ENCODE measurements around the gene CIRBP.
A peak's percentile ranks its signal among the peaks of the same experiment; 100 is the strongest.

CIRBP gene

DNA sequence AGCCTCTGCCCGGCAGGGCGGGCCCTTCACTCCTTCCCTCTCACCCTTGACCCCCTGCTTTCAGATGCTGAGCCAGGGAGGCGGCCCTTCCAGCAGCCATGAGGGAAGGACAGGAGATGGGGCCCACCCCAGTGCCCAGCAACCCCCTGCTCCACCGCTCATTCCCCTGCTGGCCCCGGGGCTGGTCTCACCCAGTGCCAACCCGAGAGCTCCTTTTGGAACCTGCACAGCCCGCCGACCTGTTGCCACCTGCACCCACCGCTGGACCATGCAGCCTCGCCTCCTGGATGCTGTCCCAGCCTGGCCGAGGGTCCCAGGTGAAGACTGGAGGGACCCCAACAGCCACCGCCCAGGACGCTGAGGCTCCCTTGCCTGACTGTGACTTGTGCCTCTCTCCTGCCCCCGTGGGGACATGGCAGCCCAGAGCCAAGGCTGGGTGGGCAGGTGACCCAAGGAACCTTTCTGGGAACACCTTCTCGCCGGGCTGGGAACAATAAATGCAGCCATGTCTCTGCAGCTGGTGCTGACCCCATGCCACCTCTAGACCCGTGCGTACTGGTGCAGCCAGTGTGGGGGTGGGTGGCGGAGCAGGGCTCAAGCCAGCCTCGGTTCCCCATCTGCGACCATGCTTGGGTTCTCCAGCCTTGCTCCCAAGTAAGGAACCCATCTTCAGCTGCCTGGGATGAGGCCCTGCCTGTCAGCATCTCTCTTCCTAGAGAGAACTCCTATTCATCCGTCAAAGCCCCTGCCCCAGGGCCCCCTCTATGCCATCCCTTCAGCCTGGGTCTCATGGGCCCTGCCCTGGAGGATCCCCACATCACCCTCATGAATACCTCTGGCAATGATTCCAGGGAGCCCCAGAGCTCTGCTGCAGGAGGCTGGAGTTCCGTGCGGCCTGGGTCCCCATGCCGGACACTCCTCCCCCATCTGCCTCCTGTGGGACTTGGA is 9.9 kb downstream of the CIRBP start:
- DNase-seq (ENCODE audit: low read depth in 2 of 2), result no peak

DNA sequence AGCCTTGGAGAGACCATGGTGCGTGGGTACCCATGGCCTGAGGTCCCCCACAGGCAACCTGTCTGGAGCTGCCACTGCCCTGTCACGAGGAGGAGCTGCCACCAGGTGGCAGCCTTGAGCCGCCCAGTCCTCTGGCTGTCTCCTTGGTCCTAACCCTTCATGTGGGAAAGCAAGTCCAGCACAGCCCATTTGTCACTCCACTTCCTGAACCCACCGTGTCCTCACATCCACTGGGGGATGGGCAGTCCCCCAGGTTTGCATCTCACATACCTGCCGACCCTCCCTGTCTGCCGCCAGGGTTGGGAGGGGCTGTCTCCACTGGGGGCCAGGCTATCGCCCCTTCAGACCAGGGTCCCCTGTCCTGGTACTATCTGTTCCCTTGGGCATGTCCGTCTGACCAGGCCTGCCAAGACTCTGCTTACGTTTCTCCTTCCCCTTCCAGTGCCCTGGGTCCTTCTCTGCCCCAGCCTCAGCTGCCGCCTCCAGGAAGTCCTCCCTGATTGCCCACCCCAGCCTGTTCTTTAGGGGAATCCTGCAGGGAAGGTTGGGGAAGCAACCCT is 10.7 kb downstream of the CIRBP start:
- DNase-seq (ENCODE audit: low read depth in 2 of 2), result peak in 1 of 2 donors; percentile 73

DNA sequence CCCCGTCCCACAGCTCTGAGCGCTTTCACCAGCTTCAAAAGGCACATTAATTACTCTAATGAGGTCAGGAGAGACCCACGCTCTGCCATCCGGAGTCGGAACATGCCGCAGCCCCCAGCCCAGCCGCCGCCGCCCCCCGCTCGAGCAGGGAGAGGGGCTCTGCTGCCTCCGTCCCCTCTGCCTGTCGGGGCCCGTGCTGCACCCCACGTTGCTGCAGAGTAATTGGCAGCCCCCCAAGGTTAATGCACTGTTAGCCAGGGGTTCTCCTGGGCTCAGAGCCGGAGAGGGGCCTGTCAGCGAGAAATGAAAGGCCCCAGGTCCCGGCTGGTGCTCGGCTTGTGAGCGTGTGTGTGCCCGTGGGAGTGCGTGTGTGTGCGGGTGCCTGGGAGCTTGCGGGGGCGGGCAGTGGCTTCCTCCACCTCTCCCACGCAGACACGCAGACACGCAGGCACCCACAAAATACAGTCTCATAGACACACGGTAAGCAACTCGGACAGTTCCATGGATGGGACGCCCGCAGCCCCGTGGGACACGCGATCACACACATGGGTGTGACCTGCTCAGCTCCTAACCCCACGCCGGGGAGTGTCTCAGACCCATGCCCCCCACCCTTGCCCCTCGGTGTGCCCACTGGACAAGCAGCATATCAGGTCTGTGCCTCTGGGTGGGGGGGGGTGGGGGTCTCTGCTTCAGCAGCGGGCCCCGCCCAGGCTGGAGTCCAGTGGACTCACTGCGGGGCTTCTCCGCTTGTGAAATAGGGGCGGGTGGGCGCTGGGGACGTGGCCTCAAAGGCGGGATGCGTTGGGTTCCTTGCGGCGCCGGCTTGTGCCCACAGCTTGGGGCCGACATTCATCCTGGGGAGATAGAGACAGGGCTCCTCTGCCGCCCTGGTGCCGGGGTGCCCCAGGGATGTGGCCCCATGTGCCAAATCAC is 11.8 kb downstream of the CIRBP start:
- no peak for DNase-seq (ENCODE audit: low read depth in 2 of 2)

DNA sequence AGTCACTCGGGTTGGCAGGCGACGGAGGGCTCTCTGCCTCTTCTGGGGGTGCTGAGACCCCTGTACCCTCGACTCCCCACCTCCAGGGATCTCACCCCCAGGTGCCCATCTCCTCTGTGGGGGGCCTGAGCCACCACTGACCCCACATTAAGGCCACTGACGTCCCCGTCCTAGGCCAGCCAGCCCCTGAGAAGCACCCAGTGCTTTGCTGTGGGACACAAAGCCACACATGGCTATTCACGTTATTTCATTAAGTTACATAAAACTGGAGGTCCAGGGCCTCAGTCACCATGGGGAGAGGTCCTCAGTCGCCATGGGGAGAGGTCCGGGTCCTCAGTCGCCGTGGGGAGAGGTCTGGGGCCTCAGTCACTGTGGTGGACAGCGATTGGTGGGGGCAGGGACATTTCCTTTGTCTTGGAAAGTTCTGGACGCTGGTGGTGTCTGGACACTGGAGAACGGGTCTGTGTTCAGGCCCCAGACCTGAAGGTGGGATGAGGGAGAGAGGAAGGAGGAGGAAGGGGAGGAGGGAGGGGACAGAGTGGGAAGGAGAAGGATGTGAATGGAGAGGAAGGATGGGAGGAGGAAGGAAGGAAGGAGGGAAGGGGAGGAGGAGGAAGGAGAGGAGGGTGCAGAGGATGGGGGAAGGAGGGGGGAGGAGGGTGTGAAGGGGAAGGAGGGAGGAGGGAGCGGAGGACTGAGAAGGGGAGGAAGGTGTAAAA is 12.6 kb downstream of the CIRBP start:
- DNase-seq (ENCODE audit: low read depth in 2 of 2), result no peak

DNA sequence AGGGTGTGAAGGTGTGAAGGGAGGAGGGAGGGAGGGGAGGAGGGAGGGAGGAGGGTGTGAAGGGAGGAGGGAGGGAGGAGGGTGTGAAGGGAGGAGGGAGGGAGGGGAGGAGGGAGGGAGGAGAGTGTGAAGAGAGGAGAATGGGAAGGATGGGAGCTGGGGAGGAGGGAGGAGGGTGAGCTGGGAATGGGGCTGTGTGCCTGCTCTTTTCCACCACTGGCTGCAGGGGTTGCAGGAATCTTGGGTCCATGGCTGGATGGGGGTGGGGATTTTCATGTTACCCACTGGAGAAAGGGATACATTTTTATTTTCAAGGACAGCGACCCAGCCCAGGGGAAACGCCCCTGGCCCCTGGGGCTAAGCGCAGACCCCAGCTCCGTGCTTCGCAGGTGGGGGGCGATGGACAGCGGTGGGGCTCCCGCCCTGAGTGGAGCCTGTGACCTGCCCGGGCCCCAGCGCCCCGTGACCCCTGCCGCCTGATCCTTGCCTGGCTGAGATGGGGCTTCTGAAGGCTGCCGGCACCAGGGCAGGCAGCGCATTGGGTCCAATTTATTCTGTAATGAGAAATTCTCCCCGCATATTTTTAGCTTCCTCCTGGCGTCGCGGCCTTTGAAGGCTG is 13.6 kb downstream of the CIRBP start:
- no peak for DNase-seq (ENCODE audit: low read depth in 2 of 2)

DNA sequence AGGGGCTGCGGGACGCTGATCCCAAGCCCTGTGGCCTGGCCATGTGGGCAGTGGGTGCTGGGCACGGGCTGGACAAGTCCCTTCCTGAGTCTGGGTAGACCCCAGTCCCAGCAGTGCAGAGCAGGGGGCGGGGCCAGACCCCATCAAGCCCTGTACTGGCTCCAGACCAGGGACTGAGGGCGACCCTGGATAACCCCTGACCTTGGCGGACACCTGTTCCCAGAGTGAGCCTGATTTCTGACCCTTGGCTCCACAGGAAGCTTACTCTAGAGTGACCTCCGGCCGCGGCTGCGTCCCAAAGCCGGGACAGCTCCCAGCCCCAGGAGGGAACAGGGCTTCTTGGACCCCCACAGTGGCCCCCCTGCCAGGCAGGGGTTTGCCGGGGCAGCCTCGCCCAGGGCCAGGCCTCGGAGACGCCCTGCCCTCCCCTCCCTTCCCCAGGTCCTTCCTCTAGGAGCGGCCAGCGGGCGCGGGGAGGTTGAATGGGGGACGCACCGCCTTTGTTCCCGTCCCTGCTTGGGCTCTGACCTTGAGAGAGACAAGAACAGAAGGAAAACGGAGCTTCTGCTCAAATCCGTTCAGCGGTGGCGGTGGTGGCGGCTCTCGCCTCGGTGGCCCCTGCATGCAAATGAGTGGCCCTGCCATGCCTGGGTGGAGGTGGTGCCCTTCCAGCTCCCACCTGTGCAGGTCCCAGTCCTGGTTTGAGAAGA is 14.2 kb downstream of the CIRBP start:
- DNase-seq (ENCODE audit: low read depth in 2 of 2), result no peak

DNA sequence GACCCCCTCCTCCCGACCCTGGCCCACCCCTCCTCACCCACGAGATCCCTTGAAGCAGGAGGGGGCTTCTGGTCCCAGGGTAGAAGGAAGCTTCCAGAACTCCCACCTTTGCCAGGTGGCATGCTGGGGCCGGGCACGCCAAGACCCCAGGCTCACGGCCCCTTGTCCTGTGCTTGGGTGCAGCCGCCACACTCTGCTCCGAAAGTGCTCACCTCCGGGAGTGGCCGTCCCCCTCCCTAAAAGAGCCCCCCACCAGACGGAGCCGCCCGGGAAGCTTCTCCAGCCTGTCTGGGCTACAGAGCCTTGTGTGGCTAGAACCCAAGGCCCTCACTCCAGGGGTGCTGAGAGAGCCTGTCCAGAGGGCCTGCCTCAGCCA is 14.8 kb downstream of the CIRBP start:
- DNase-seq (ENCODE audit: low read depth in 2 of 2), result no peak

DNA sequence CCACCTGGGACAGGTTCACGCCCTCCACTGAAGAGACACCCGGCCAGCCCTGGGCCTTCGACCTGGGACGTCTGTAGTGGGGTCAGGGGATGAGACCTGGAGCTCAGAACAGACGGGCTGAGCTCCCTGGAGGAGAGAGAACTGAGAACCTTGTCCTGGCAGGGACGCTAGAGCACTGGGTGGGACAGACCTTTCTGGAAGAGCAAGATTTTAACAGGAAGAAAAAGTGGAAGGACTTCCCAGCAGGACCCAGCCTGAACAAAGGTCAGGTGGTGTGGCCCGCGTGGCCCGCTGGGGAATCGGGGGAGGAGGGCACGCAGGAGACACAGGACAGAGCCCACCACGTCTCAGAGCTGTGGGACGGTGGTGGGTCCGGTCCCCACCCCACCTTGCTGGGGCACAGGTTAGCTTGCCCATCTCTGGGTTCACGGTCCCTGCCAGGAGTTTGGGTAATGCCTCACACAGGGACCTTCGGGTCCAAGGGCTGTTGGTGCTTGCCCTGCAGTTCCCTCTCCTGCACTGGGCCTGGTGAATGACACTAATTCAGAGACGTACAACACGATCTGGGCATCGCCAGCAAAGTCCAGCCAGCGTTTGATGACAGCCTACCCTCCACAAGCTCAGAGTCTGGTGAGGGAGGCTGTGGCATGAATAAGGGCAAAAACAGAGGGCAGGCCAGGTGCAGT is 15.3 kb downstream of the CIRBP start:
- DNase-seq (ENCODE audit: low read depth in 2 of 2), result no peak

DNA sequence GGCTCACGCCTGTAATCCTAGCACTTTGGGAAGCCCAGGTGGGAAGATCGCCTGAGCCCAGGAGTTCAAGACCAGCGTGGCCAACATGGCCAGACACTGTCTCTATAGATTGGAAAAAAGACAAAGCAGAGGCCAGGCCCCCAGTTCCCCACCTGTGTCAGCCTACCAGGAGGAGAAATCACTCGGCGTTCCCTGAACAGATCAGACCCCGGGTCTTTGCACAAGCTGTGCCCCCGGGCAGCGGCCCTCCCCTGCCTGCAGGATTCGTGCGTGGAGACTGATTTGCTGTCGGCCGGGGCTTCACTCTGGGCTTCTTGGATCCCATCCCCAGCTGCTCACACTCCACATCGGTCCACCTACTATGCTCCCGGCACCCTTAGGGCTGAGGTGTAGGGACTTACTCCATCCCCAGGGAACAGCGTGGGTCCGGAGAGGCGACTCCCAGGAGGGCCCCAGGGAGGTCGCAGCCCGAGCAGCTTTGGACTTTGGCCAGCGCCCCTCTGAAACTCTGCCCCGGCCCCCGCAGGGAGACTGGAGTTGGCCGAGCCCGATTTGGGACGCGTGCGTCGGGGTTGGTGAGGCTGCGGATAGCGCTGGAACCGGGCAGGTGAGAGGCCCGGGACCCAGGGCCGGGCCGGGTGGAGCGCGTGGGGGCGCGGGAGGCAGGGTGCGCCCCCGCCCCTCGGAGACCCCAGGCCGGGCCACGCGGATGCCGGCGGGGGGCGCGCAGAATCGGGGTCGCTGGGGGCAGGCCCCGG is 16.0 kb downstream of the CIRBP start:
- no peak for DNase-seq (ENCODE audit: low read depth in 2 of 2)

DNA sequence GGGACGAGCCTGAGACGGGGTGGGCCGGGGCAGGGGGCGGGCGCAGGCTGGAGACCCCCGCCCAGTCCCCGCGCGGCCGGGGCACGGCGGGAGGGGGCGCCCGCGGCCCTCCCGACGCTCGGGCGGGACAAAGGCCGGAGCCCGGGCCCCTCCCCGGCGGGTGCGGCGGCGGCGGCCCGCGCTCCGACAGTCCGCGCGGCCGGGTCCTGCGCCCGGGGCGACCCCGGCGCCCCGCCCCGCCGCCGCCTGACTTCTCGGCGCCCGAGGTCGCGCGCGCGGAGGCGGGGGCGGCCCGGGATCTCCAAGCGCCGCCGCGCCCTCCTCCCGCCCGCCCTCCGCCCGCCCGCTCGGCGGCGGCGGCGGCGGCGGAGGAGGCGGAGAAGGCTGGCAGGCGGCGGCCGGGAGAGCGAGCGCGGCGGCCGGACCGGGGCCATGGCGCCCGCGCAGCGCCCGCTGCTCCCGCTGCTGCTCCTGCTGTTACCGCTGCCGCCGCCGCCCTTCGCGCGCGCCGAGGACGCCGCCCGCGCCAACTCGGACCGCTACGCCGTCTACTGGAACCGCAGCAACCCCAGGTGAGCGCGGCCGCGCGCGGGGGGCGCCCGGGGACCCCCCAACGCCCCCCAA is 16.7 kb downstream of the CIRBP start, which contains the start of gene EFNA2:
Gene EFNA2, plus strand, starts transcription at position 137 of the 624 bp plus-strand sequence. Its CDS starts 296 bp downstream, at position 433.
- no peak for DNase-seq (ENCODE audit: low read depth in 2 of 2)

DNA sequence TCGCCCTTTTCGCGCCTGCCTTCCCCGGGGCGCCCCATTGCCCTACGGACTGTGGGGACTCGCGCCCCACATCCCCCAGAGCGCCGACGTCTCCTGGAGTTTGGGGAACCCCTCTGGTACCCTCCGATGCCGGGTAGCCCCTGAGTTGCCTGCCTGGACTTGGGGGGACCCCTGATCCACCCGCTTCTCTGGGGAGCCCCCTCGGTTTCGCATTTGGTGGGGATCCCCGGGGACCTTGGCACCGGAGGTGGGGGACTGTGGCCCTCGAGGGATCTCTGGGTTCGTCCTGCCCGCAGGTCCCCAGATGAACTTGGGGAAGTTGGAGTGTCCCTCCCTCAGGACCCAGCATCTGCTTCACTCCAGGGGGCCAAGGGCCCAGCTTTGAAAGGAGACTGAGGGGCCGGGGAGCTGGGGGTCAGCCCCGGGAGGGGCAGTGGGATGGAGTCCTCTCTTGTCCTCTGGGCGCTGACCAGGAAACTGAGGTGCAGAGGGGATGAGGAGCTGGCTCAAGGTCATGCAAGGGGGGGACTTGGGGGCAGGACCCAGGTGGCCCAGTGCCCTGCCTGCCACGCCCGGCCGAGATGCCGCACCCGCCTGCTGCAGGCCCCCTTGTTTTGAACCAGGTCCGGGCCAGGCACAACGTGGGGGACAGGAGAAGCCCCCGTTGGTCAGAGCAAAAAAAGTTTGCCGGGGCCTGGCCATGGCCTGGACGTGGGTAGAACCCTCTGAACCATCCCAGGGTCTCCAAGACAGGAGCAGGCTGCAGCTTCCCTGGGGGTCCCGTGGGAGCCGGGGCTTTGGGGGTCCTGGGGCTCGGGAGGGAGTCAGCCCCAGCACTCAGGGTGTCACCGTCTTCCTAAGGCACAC is 17.6 kb downstream of the CIRBP start:
- no peak for DNase-seq (ENCODE audit: low read depth in 2 of 2)

DNA sequence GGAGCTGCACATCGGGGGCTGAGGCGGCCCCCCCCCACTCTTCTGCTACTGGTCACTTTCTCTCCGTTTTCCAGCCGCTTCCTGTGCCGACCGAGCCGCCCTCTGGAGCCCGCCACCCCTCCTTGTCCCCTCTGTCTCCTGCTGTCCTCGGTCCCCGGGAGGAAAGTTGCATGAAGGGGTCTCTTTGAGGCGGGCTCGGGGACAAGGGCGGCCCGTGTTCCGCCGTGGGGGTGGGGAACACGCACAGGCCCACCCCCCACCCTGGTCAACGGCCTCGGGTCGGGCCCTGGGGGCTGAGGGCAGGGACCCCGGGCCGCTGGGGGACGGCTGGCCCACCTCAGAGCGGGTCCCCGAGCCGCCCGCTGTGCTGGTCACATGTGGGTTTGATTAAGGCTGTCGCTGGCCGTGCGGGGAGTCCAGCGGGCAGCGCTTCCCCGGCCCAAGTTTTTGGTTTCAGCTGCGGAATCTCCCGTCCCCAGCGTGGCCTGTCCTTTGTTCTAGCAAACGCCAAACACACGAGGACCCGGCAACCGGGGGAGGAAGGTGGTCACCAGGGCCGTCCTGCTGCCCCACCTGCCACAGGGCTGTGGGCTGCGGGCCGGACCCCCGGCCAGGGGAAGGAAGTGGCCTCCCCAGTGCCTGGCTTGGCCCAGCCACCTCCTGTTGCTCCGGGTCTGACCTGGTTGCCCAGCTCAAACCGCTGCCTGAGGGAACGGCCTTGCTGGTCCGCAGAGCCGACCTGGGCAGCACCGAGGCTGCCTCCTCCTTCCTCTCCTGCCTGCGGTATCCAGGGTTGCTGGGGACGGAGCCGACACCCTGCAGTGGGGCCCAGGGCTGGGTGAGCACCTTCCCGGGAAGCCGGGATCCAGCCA is 18.5 kb downstream of the CIRBP start:
- no peak for DNase-seq (ENCODE audit: low read depth in 2 of 2)

DNA sequence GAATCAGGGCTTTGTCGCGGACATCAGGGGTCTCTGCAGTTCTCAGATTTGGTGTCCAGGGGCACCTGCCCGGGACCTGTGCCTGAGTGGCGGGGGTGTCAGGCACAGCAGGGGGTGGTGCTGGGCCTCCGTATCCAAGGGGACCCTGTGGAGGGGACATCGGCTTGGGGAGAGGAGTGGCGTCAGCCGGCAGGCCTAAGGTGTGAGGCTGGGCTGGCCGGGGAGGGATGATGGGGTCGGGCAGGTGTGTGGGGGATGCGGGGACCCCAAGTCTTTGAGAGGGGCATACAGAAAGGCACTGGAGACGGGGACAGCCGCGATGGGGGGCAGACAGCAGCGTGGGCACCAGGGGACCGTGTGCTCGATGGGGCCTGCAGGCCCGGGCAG is 19.1 kb downstream of the CIRBP start:
- no peak for DNase-seq (ENCODE audit: low read depth in 2 of 2)

DNA sequence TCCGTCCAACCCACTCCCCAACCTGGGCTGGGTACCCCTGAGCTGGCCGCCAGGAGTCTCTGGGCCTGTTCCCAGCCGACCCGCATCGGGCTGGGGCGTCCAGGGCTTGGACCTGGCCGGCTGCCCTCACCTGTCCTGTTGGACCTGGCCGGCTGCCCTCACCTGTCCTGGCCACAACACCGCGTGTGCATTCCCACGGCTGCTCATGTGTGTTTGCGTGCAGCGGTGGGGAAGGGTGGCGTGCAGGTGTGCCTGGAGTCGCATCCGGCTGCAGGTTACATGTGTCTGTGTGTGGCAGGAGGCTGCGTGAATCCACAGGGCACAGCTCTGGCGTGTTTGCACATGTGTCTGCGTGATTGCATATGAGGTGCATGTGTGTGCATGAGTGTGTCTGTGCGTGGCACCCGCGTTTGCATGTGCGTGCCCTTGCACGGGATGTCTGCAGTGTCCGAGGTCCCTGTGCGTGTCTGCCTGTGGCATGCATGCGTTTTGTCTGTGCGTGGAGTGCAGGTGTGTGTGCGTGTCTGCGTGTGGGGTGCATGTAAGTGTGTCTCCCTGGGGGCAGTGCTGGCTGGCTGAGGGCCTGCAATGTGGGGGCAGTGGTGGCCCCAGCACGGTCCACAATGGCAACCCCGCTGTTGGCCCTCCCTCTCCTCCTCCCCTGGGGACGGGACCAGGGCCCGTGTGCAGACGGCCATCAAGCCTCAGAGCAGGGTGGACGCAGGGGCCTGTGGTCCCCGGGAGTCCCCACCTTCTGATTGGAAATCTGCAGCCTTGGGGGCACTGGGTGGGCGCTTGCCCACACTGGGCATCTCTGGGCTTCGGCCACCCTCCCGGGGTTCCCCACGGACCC is 19.9 kb downstream of the CIRBP start:
- no peak for DNase-seq (ENCODE audit: low read depth in 2 of 2)

DNA sequence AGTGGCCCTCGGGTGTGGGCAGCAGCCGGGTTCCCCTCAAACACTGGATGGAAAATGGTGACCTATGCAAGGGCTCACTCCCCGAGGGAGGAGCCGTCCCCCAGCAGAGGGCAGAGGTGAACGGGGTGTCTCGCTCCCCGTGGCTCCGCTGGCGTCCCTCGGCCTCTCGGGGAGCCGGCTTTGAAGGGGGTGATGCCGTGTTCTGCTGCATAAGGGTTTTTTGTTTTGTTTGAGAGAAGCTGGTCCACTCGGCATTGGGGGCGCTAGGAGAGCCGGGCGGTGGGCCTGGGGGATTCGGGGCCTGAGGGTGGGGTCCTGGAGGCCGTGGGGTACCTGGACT is 20.5 kb downstream of the CIRBP start:
- DNase-seq (ENCODE audit: low read depth in 2 of 2), result no peak

DNA sequence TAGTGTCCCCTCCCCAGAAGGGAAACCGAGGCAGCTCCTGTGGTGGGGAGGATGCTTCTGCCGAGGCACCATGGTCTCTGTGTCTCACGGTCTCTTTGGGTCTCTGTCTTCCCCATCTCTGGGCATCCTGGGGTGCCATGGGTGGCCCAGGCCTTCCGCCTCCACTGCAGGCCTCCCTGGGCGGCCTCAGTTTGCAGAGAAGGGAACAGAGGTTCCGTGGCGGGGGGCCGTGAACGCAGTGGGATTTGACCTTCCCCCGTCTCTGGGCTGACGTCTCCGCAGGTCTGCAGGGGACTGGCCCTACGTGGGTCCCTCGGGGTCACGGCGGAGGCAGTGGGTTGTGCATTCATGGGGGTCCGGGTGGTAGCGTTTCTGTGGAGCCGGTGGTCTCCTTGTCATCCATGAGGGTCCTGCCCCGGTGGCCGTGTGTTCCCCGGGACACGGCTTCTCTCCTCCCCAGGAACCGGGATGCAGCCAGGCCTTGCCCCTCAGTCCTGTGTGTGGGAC is 21.1 kb downstream of the CIRBP start:
- no peak for DNase-seq (ENCODE audit: low read depth in 2 of 2)
